GM12801 (cell line): ENCODE data around the gene CDK13.

Experiments
- CTCF ChIP-seq: IDR thresholded peaks from one replicate; pipeline ENCODE4 v1.5.1; 2011; ENCODE audit warnings: control low read depth; ENCODE audit not compliant: insufficient read length; ENCODE audit errors: extremely low read depth

CDK13 gene

GRCh38 chr7:39949971-39950472 lies at the start of gene CDK13:
Gene CDK13, plus strand, starts transcription at chr7:39950256. Its CDS starts 386 bp downstream, at chr7:39950642.
- TF ChIP-seq CTCF: no peak

DNA sequence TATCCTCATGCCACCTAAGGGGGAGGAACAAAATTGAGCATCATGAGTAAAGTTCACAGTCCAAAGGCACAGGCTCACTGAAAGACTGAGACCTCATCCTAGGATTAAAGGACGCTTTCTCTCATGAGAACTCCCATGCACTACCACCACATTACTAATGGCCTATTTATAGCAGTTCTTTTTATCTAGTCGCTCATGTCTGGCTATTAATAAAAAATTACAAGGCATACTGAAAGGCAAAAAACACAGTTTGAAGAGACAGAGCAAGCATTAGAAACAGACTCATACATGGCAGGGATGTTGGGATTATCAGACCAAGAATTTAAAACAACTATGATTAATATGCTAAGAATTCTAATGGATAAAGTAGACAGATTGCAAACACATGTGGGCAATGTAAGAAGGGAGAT lies 46.0 kb upstream of the CDK13 start:
- TF ChIP-seq CTCF: no peak

- TF ChIP-seq CTCF: no peak
Measured at GRCh38 chr7:39908141-39908540, 41.9 kb upstream of the CDK13 start.

- no peak for TF ChIP-seq CTCF
Measured at GRCh38 chr7:39908973-39909372, 41.1 kb upstream of the CDK13 start.

DNA sequence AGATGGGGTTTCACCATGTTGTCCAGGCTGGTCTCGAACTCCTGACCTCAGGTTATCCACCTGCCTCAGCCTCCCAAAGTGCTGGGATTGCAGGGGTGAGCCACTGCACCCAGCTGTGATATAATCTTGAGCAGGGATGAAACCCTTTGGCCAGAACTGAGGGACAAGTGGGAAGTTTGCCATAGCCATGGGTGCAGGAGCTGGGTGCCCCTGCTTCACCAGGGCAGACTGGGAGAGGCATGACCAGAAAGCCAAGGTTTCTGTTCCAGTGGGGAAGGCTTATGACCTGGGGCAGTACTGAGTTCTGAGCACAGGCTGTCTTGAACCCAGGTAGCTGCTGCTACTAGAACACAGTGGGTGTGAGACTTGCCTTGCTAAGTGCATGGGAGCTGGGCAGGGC lies 40.5 kb upstream of the CDK13 start:
- TF ChIP-seq CTCF: no peak

DNA sequence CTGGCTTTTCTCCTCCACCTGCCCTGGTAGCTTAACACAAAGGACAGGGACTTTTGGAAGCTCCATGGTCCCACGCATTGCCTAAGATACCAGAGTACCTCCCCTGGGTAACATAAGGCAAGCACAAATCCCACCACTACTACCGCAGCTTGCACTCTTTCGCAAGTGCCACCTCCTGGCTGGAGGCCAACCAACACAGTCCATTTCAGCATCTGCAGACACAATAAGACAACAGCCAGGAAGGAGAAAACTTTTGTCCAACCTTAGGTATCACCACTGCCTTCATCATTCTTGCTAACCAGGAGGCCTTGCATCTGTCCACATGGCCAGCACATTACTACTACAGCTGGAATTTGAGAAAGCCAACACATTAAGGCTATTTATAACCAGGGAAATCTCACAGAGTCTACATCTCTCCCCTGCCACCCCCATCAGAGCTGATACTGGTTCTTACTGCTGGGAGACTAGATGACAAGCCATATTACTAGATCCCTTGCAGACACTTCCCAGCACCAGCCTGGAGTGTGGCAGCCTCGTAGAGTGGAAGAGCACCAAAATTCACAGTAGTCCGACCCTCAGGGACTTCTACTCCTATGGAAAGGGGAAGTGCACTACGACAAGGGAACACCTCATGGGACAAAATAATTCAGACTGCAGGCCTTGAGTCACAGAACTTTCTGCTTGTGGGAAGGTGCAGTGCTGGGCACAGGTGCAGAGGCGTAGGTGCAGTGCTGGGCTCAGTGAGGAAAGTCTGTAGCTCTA lies 39.8 kb upstream of the CDK13 start:
- TF ChIP-seq CTCF: no peak

DNA sequence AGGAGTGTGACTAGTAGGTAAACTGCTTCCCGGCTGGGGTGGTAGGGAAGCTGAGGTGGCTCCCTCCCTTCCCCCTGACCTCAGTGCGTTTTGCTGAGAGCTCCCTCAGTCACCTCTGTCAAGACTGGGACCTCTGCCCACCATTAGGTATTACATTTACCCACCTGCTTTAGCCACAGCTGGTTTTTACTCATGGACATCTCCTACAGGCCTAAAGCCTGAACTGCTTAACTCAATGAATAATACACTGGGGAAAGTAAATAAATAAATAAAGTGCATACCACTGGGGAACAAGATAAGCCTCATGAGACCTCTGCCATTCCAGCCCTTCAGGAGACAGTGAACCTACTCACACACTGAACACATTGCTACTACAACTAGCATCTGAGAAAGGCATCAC lies 38.9 kb upstream of the CDK13 start:
- TF ChIP-seq CTCF: no peak
